Suprapubic skin (tissue), 4 donors: ENCODE results near the gene NSF.

Experiments used
- CTCF ChIP-seq, 2 donors: fragments of 200-600 bp in 1 of 2; fragments of 450-650 bp in 1 of 2; sonication (generic) in 1 of 2; IDR thresholded peaks; one replicate each; pipeline ENCODE4 v1.5.1; 2016 to 2019; ENCODE audit warnings: antibody characterized with exemption in 2 of 2, mild to moderate bottlenecking in 1 of 2, moderate library complexity in 1 of 2
- POLR2A ChIP-seq, 2 donors: fragments of 450-650 bp; IDR thresholded peaks; one replicate each; pipeline ENCODE4 v1.6.1; 2017; ENCODE audit warnings: antibody characterized with exemption in 2 of 2, mild to moderate bottlenecking in 2 of 2, moderate library complexity in 2 of 2
- POLR2AphosphoS5 ChIP-seq, 3 donors: sonication (generic); formaldehyde crosslinking; IDR thresholded peaks; one replicate each; pipeline ENCODE4 v1.6.1; 2017; ENCODE audit warnings: antibody characterized with exemption in 3 of 3

DNA sequence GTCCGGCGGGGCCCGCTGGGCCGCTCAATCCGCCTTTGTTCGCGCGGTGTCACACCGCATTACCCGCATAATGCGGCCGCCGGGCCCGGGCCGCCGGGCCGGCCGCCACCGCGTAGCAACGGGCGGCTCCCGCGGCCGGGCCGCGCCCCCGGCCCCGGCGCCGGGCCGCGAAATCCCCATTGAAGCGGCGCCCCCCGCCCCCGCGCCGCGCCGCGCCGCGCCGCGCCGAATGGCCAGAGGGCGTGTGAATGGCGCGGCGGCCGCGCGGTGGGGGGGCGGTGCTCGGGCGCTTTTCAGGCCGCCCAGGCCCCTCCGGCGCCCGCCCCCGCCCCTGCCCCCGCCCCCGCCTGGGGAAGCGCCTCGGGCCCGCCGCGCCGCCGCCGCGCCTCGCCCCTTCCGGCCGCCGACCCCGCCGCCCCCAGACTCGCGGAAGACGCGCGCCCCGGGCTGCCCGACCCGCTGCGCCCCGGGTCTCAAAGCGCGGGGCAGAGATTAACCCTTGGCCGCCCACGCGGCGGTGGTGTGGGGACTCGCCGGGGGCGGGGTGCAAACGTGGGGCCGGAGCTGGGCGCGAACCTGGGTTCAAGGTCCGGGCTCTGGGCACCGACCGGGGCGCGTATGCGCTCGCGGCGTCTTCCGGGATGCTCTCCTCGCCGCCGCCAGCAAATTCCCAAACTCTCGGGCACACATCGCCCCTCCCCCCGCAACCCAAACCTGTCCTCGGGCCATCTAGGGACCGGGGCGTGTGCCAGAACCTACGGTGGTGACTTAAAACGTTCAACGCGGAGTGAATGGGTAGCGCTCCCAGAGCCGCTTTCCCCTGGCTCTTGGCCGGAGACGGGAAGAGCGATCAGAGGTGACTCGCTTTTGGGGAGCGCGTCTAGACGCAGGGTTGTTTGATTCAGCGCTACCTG lies 181.3 kb downstream of the NSF start:
- TF ChIP-seq POLR2AphosphoS5 (IDR thresholded peaks at IDR 0.05) (no peak), CTCF (IDR thresholded peaks at IDR 0.05) (no peak), POLR2A (IDR thresholded peaks at IDR 0.05) (no peak)
